Body of pancreas (tissue), 4 donors: ENCODE data around the gene YIF1A. TPM values are rescaled to one million over a fixed set of nuclear protein-coding genes. Genes with fewer than 3 reads are reported as not detected.

ENCODE experiments used
- ATAC-seq: fragments of 150-250 bp; one replicate; pipeline ENCODE4 v1.9.1; 2016
- DNase-seq, 4 donors: peaks; one replicate each; pipeline ENCODE4 v3.0.0-alpha.2; 2019
- H3K27ac ChIP-seq, 4 donors: fragments of 200-600 bp; sonication (generic); 1 replicate in 3 of 4; 2 replicates in 1 of 4; pipeline versions ENCODE4 v1.5.1 to v1.6.1; 2016 to 2019; ENCODE audit warnings: mild to moderate bottlenecking in 1 of 4, mixed read lengths in 1 of 4, moderate library complexity in 1 of 4
- H3K27me3 ChIP-seq, 2 donors: fragments of 200-600 bp; sonication (generic); one replicate each; pipeline ENCODE4 v1.6.0; 2016; ENCODE audit warnings: mild to moderate bottlenecking in 1 of 2
- H3K36me3 ChIP-seq, 2 donors: fragments of 200-600 bp; sonication (generic); replicated peaks in 1 of 2; 2 replicates each; pipeline ENCODE4 v1.5.1; 2016; ENCODE audit warnings: low read depth in 2 of 2; ENCODE audit not compliant: insufficient read depth in 1 of 2
- H3K4me1 ChIP-seq: fragments of 200-600 bp; sonication (generic); one replicate; pipeline ENCODE4 v1.6.0; 2016
- H3K4me3 ChIP-seq, 2 donors: fragments of 200-600 bp; sonication (generic); 1 replicate in 1 of 2; 2 replicates in 1 of 2; pipeline ENCODE4 v1.5.1; 2016 to 2019
- H3K9me3 ChIP-seq, 3 donors: fragments of 200-600 bp; sonication (generic); 1 replicate in 2 of 3; 2 replicates in 1 of 3; pipeline ENCODE4 v1.5.1; 2016
- CTCF ChIP-seq, 7 experiments: fragments of 450-650 bp in 4 of 7; fragments of 200-600 bp in 3 of 7; sonication (generic) in 3 of 7; IDR thresholded peaks; one replicate each; pipeline ENCODE4 v1.5.1; 2016 to 2019; ENCODE audit warnings: antibody characterized with exemption in 7 of 7
- POLR2A ChIP-seq, 3 donors: fragments of 450-650 bp; IDR thresholded peaks; one replicate each; pipeline ENCODE4 v1.6.1; 2016; ENCODE audit warnings: antibody characterized with exemption in 3 of 3, mild to moderate bottlenecking in 2 of 3
- WGBS, 2 donors: methylation state at CpG; one replicate each; pipeline ENCODE4 v1.1.5; 2017; 5-methylcytosine and 5-hydroxymethylcytosine counted together
- intact Hi-C: fragments of 100-400 bp; cut with DNase I; formaldehyde crosslinking; loops from one replicate; pipeline ENCODE4 v1.15.1; 2023
- total RNA-seq, 2 donors: library from RNA; depleted of rRNA; stranded (reverse); fragments of >200 nt; gene quantifications; one replicate each; pipeline ENCODE4 v1.1.0, GENCODE V29; 2016

The YIF1A gene
- total RNA-seq, 2 donors from 2014 or later, result 63.6 to 91.6 TPM

DNA sequence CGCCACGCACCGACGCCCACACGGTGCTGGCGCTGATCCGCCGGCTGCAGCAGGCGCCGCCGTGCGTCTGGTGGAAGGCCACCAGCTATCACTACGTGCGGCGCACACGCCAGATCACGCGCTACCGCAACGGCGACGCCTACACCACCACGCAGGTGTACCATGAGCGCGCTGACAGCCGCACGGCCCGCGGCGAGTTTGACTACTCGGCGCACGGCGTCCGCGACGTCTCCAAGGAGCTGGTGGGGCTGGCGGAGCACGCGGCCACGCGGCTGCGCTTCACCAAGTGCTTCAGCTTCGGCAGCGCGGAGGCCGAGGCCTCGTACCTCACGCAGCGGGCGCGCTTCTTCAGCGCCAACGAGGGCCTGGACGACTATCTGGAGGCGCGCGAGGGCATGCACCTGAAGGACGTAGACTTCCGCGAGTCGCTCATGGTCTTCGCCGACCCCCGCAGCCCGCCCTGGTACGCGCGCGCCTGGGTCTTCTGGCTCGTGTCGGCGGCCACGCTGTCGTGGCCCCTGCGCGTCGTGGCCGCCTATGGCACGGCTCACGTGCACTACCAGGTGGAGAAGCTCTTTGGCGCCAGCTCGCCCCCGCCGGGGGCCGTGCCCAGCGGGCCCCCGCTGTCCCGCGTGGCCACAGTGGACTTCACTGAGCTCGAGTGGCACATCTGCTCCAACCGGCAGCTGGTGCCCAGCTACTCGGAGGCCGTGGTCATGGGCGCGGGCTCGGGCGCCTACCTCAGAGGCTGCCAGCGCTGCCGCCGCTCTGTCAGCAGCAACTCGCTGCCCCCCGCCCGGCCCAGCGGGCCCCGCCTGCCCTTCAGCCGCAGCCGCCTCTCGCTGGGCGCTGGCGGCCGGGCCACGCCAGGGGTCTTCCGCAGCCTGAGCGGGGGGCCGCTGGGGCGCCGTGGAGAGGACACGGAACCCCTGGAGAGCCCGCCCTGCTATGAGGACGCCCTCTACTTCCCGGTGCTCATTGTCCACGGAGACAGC, 6.0 kb upstream of the YIF1A start:
- no peak for DNase-seq
- TF ChIP-seq CTCF (IDR thresholded peaks at IDR 0.05) (no peak), POLR2A (IDR thresholded peaks at IDR 0.05) (no peak)
- WGBS, 2 donors, result 81 to 88% methylated on average over 57 to 74 of the region's 123 CpGs

GRCh38 chr11:66293777-66294625, 5.1 kb upstream of the YIF1A start:
- Histone ChIP-seq H3K27me3 (no peaks in the 10 kb centered on the region), H3K4me3 (no peak overlapping the region), H3K36me3 (no peaks in the 10 kb centered on the region), H3K9me3 (no peaks in the 10 kb centered on the region), H3K4me1 (peaks cover 25% of the 10 kb centered on the region), H3K27ac (no peak overlapping the region)
- ATAC-seq (no peak), DNase-seq (no peak)
- WGBS, 2 donors, result 83 to 93% methylated on average over 8 to 28 of the region's 30 CpGs
- intact Hi-C loops, result no loop called here
- no peak for TF ChIP-seq POLR2A (IDR thresholded peaks at IDR 0.05)
- TF ChIP-seq CTCF (IDR thresholded peaks at IDR 0.05), result no peak

More for the DNA sequence above, 6.0 kb upstream of the YIF1A start:
- no peaks in the 10 kb centered on the region for H3K27me3 ChIP-seq
- no peak overlapping the region for H3K27ac ChIP-seq
- no peak for ATAC-seq
- no peaks in the 10 kb centered on the region for H3K36me3 ChIP-seq
- no peaks in the 10 kb centered on the region for H3K9me3 ChIP-seq
- intact Hi-C loops, result no loop called here
- peaks cover 21% of the 10 kb centered on the region for H3K4me1 ChIP-seq
- no peak overlapping the region for H3K4me3 ChIP-seq

GRCh38 chr11:66293352-66293751, 4.4 kb upstream of the YIF1A start:
- Histone ChIP-seq H3K4me1 (peaks cover 26% of the 10 kb centered on the region), H3K27me3 (no peaks in the 10 kb centered on the region), H3K36me3 (no peaks in the 10 kb centered on the region), H3K27ac (no peak overlapping the region), H3K4me3 (no peak overlapping the region), H3K9me3 (no peaks in the 10 kb centered on the region)
- ATAC-seq (no peak), DNase-seq (no peak)
- TF ChIP-seq CTCF (IDR thresholded peaks at IDR 0.05) (no peak), POLR2A (IDR thresholded peaks at IDR 0.05) (no peak)
- WGBS, 2 donors, result 84 to 93% methylated on average over 4 of the region's 4 CpGs
- intact Hi-C loops, result no loop called here

DNA sequence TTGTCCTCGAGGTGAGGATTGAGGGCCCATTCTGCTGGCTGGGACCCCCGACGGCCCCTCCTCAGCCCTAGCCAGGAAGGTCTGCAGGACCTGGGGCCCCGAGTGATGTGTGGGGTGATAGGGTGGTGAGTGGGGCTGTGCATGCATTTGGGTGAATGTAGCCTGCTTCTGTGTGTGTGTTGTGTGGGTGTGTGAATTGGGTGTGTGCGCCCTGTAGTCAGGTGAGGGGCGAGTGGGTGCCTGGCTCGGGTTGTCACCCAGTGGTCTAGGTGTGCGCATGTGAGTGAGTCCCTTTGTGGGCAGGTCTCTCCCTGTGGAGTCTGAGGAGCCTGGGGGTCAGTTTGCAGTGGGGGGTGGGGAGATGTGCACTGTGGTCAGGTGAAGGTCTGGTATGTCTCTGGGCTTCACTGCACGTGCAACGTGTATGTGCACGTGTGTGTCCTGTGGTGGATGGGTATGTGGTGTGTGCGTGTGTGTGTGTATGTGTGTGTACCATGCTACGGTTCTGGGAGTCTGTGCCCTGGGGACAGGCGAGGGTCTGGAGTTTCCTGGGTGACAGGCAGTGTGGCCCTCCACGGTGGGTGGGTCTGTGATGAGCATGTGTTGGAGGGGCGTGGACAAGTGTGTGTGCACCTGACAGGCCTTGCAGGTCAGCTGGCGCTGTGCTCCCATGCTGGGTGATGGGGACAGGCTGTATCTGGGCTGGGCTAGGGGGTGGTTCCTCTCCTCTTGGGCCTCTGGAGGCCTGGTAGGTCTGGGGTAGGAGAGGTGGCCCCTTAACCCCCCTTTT, 3.8 kb upstream of the YIF1A start:
- DNase-seq, result no peak
- intact Hi-C loops, result no loop called here
- TF ChIP-seq CTCF (IDR thresholded peaks at IDR 0.05), result no peak
- no peak for TF ChIP-seq POLR2A (IDR thresholded peaks at IDR 0.05)
- 23 to 39% methylated on average over 7 to 17 of the region's 17 CpGs for WGBS, 2 donors
- Histone ChIP-seq H3K27me3 (no peaks in the 10 kb centered on the region), H3K4me3 (no peak overlapping the region), H3K27ac (no peak overlapping the region), H3K36me3 (no peaks in the 10 kb centered on the region), H3K4me1 (peaks cover 32% of the 10 kb centered on the region), H3K9me3 (no peaks in the 10 kb centered on the region)
- no peak for ATAC-seq
